K562 (cell line): ENCODE results near the gene ERP27. TPM values are rescaled to one million over a fixed set of nuclear protein-coding genes. Genes with fewer than 3 reads are reported as not detected.

Experiments
- ATAC-seq: fragments of 200-7000 bp; cut with Tn5 transposase; 3 replicates; pipeline ENCODE4 v1.9.1; 2020; ENCODE audit warnings: moderate library complexity
- BruUV-seq: library from RNA; stranded (reverse); fragments of 400-500 nt; replicated peaks from 2 replicates; lab custom pipeline; 2021; lab: Mats Ljungman, UMichigan
- CTCF ChIA-PET: fragments of 300-600 bp; formaldehyde crosslinking; extraction: SDS; loops from one replicate; lab custom pipeline; 2021; ENCODE audit warnings: low intra/inter-chr PET ratio; lab: Yijun Ruan, JAX
- POLR2A ChIA-PET: fragments of 300-600, 350-650 bp; sonication (Branson Sonifier 250); formaldehyde crosslinking; extraction: SDS; loops from one replicate; lab custom pipeline; 2021; ENCODE audit warnings: antibody characterized with exemption, inconsistent platforms; lab: Yijun Ruan, JAX
- DNase-seq, 4 experiments: peaks; one replicate each; pipeline versions ENCODE4 v3.0.0 to v3.0.0-alpha.2; 2011 to 2018; ENCODE audit warnings: low spot score in 3 of 4, mixed read lengths in 3 of 4; ENCODE audit errors: extremely low read depth in 1 of 4
- FAIRE-seq: peaks from 2 replicates; lab custom pipeline; 2011; peaks lifted over from hg19 to GRCh38; lab: Jason Lieb, UNC
- H2AFZ ChIP-seq: 2 replicates; pipeline ENCODE4 v1.6.0; 2011; ENCODE audit warnings: low read depth, low read length, control low read depth, inconsistent platforms
- H3K27ac ChIP-seq: fragments of 200-600 bp; 3 replicates; pipeline ENCODE4 v1.8.0; 2011; ENCODE audit warnings: low read depth, mild to moderate bottlenecking, control low read depth, inconsistent platforms, low read length, moderate library complexity, mixed read lengths; ENCODE audit errors: extremely low read depth
- H3K27me3 ChIP-seq, 2 experiments: fragments of 300-600 bp in 1 of 2; 2 replicates in 1 of 2; 3 replicates in 1 of 2; pipeline versions ENCODE4 v1.6.0 to v1.8.0; 2011; ENCODE audit warnings: inconsistent platforms in 2 of 2, low read length in 2 of 2, mild to moderate bottlenecking in 1 of 2, mixed read lengths in 1 of 2, moderate library complexity in 1 of 2; ENCODE audit not compliant: control insufficient read depth in 2 of 2, insufficient read depth in 2 of 2
- H3K36me3 ChIP-seq: fragments of 300-600 bp; 3 replicates; pipeline ENCODE4 v1.8.0; 2011; ENCODE audit warnings: mild to moderate bottlenecking, low read length, inconsistent platforms; ENCODE audit not compliant: control insufficient read depth, insufficient read depth
- H3K4me1 ChIP-seq, 2 experiments: fragments of 200-600 bp in 1 of 2; replicated peaks in 1 of 2; 2 replicates in 1 of 2; 3 replicates in 1 of 2; pipeline versions ENCODE4 v1.5.1 to v1.8.0; 2011; ENCODE audit warnings: inconsistent platforms in 2 of 2, low read length in 2 of 2, mild to moderate bottlenecking in 1 of 2, mixed read lengths in 1 of 2, moderate library complexity in 1 of 2; ENCODE audit not compliant: control insufficient read depth in 2 of 2, insufficient read depth in 2 of 2
- H3K4me2 ChIP-seq: 2 replicates; pipeline ENCODE4 v1.6.1; 2011; ENCODE audit warnings: low read length, control low read depth, inconsistent platforms, mixed read lengths; ENCODE audit not compliant: insufficient read depth
- H3K4me3 ChIP-seq: fragments of 200-600 bp; sonication (generic), shearing (Covaris generic); 2 replicates; pipeline ENCODE4 v1.5.1; 2016; ENCODE audit warnings: control low read depth, inconsistent platforms
- H3K79me2 ChIP-seq: fragments of 200-600 bp; 3 replicates; pipeline ENCODE4 v1.8.0; 2011; ENCODE audit warnings: low read length, inconsistent platforms; ENCODE audit not compliant: control insufficient read depth, insufficient read depth
- H3K9ac ChIP-seq, 2 experiments: 2 replicates each; pipeline versions ENCODE4 v1.6.0 to v1.6.1; 2011; ENCODE audit warnings: low read depth in 2 of 2, low read length in 2 of 2, control low read depth in 1 of 2, inconsistent platforms in 1 of 2, mild to moderate bottlenecking in 1 of 2, mixed read lengths in 1 of 2; ENCODE audit not compliant: insufficient read depth in 1 of 2
- H3K9me1 ChIP-seq: one replicate; pipeline ENCODE4 v1.6.0; 2011; ENCODE audit warnings: inconsistent platforms, mild to moderate bottlenecking, low read length, moderate library complexity; ENCODE audit not compliant: control insufficient read depth, insufficient read depth
- H3K9me3 ChIP-seq: replicated peaks from 2 replicates; pipeline ENCODE4 v1.5.1; 2011; ENCODE audit warnings: low read depth, low read length, inconsistent platforms; ENCODE audit not compliant: control insufficient read depth, insufficient read depth
- H4K20me1 ChIP-seq: replicated peaks from 2 replicates; pipeline ENCODE4 v1.6.1; 2011; ENCODE audit warnings: low read length, inconsistent platforms, mixed read lengths; ENCODE audit not compliant: control insufficient read depth, insufficient read depth
- BDP1 ChIP-seq: IDR thresholded peaks from 3 replicates; pipeline ENCODE4 v1.6.1; 2011; ENCODE audit not compliant: insufficient read length, insufficient read depth
- CCAR2 ChIP-seq: fragments of 200-400 bp; formaldehyde crosslinking; IDR thresholded peaks from 2 replicates; pipeline ENCODE4 v1.6.1; 2017; ENCODE audit warnings: mild to moderate bottlenecking, low read depth, low read length
- CREB1 ChIP-seq, 2 experiments: sonication (generic) in 1 of 2; formaldehyde crosslinking in 1 of 2; IDR thresholded peaks; 2 replicates each; pipeline versions ENCODE4 v1.6.1 to v1.8.0; 2012 to 2022; ENCODE audit warnings: inconsistent platforms in 1 of 2, mild to moderate bottlenecking in 1 of 2, missing genetic modification reagents in 1 of 2, moderate library complexity in 1 of 2
- KDM2B ChIP-seq: fragments of 250-450 bp; sonication (Bioruptor Pico); IDR thresholded peaks from 2 replicates; pipeline ENCODE4 v1.8.0; 2021; ENCODE audit warnings: mild to moderate bottlenecking, moderate library complexity
- MAFK ChIP-seq: IDR thresholded peaks from 2 replicates; pipeline ENCODE4 v1.6.1; 2011; ENCODE audit warnings: low read length, improper control_type of control experiment
- MLLT1 ChIP-seq, 2 experiments: fragments of 450-650 bp; IDR thresholded peaks; 2 replicates each; pipeline ENCODE4 v1.6.1; 2016
- SNRNP70 ChIP-seq: fragments of 200-400 bp; formaldehyde crosslinking; optimal IDR thresholded peaks from 2 replicates; pipeline ENCODE3; 2017; ENCODE audit warnings: low read depth, low read length
- ZNF347 ChIP-seq: fragments of 450-650 bp; formaldehyde crosslinking; IDR thresholded peaks from 2 replicates; pipeline ENCODE4 v1.4.0; 2020; ENCODE audit warnings: low read depth, mild to moderate bottlenecking, moderate library complexity
- WGBS: fragments of 100-300 bp; shearing (Covaris generic); methylation state at CpG from one replicate; pipeline ENCODE4 v1.1.6; 2016; ENCODE audit warnings: low coverage, mixed read lengths; ENCODE audit not compliant: insufficient coverage; ENCODE audit errors: missing lambda C conversion rate; 5-methylcytosine and 5-hydroxymethylcytosine counted together
- in situ Hi-C: fragments of 300-500 bp; cut with MboI; formaldehyde crosslinking; loops from 4 replicates; pipeline ENCODE4 v1.15.0; 2018; ENCODE audit warnings: inconsistent platforms, mixed read lengths
- intact Hi-C: fragments of 100-400 bp; cut with micrococcal nuclease; formaldehyde crosslinking; loops from 2 replicates; pipeline ENCODE4 v1.14.2; 2022
- polyA plus RNA-seq, 8 experiments: library from polyadenylated mRNA; depleted of rRNA in 4 of 8; stranded (reverse) in 5 of 8; unstranded in 3 of 8; fragments of >200 nt; fragmentation: Nextera tagmentation in 2 of 8; fragmentation: Illumina TruSeq in 1 of 8; extraction: Ambion mirVana in 2 of 8; extraction: Trizol in 1 of 8; gene quantifications; 2 replicates each; pipeline versions ENCODE4 v1.2.1 to v1.2.3, GENCODE V29; 2011 to 2014; ENCODE audit warnings: inconsistent platforms in 1 of 8, missing spikeins in 1 of 8
- total RNA-seq, 7 experiments: library from RNA; depleted of rRNA in 6 of 7; stranded (reverse); fragments of >200 nt in 6 of 7; fragmentation: Illumina TruSeq in 2 of 7; extraction: Trizol in 2 of 7; gene quantifications; 2 replicates each; pipeline versions ENCODE4 v1.2.1 to v1.2.3, GENCODE V29; 2011 to 2021; ENCODE audit warnings: low replicate concordance in 1 of 7
- TF ChIP-seq, protein P1 (sequence below): fragments of 450-650 bp; IDR thresholded peaks from 2 replicates; pipeline ENCODE4 v1.6.1; 2016; ENCODE audit warnings: low read depth, mild to moderate bottlenecking, moderate library complexity

Gene ERP27
- total and polyA plus RNA-seq, 9 of the 15 experiments (the other 6 are each of a cell fraction or from before 2014, with no cell fraction given), result 0.07 to 0.27 (median 0.11) TPM; not detected in 6

- CTCF ChIA-PET, result no interaction called here
Measured at GRCh38 chr12:14878488-14878887, 59.8 kb downstream of the ERP27 start.

More at GRCh38 chr12:14878488-14878887, 59.8 kb downstream of the ERP27 start:
- Histone ChIP-seq H3K79me2 (no peaks in the 10 kb centered on the region), H3K9me3 (no peaks in the 10 kb centered on the region), H3K9me1 (no peaks in the 10 kb centered on the region), H3K4me1 (no peaks in the 10 kb centered on the region), H3K4me2 (no peak overlapping the region), H2AFZ (no peak overlapping the region), H3K9ac (no peak overlapping the region), H4K20me1 (no peaks in the 10 kb centered on the region), H3K4me3 (no peak overlapping the region), H3K36me3 (no peaks in the 10 kb centered on the region), H3K27me3 (no peaks in the 10 kb centered on the region), H3K27ac (no peak overlapping the region)
- in situ Hi-C loops, result no loop called here
- ATAC-seq (no peak), DNase-seq (no peak), FAIRE-seq (no peak)
- 0% methylated on average over 1 of the region's 1 CpG for WGBS
- TF ChIP-seq CREB1 (IDR thresholded peaks at IDR 0.05) (no peak), CREB1 (CRISPR knock-in tag; IDR thresholded peaks at IDR 0.05) (no peak), KDM2B (CRISPR knock-in tag) (no peak), CCAR2 (no peak), SNRNP70 (no peak), BDP1 (no peak), MAFK (no peak), MLLT1 (IDR thresholded peaks at IDR 0.05) (no peak), ZNF347 (CRISPR knock-in tag) (no peak)
- TF ChIP-seq, protein P1, sequence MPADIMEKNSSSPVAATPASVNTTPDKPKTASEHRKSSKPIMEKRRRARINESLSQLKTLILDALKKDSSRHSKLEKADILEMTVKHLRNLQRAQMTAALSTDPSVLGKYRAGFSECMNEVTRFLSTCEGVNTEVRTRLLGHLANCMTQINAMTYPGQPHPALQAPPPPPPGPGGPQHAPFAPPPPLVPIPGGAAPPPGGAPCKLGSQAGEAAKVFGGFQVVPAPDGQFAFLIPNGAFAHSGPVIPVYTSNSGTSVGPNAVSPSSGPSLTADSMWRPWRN, result no peak
- intact Hi-C loops, result no loop called here
- POLR2A ChIA-PET, result no interaction called here
- no TSS peak for BruUV-seq
